ENCODE data around the gene THADA.

THADA gene

DNA sequence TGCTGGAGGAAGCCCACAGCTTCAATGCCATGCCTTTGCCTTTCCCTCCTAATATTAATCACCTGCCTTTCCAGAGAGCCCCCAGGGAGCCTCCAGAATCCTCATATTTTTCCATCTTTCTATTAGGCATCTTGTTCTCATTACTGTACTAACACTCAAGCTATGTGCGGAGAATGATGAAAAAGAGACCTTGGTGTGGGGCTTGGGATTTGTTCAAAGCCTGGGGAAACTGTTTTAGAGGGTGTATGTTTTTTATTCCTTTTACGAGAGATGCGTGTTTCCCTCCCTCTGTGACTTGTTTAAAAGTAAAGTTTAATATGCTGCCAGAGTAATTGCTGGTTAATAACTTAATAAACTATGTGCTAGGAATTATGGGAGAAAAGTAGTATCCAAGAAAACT is 267.0 kb downstream of the THADA start:
- no peak for DNase-seq (ENCODE audit: low read depth)
- no peak overlapping the region for H3K4me3 ChIP-seq (ENCODE audit: low read length)
- no peak for TF ChIP-seq CTCF (conservative IDR thresholded peaks at IDR 0.05; ENCODE audit: low read length)

GRCh38 chr2:43328133-43328532 is 267.7 kb downstream of the THADA start:
- no peak for TF ChIP-seq CTCF (conservative IDR thresholded peaks at IDR 0.05; ENCODE audit: low read length)
- DNase-seq (ENCODE audit: low read depth): no peak
- no peak overlapping the region for H3K4me3 ChIP-seq (ENCODE audit: low read length)

- no peak for DNase-seq (ENCODE audit: low read depth)
- no peak for TF ChIP-seq CTCF (conservative IDR thresholded peaks at IDR 0.05; ENCODE audit: low read length)
- no peak overlapping the region for H3K4me3 ChIP-seq (ENCODE audit: low read length)
These were observed 268.7 kb downstream of the THADA start for GRCh38 chr2:43327119-43327518.

GRCh38 chr2:43326101-43326825 is 269.6 kb downstream of the THADA start:
- TF ChIP-seq CTCF (conservative IDR thresholded peaks at IDR 0.05; ENCODE audit: low read length): no peak
- no peak for DNase-seq (ENCODE audit: low read depth)
- H3K4me3 ChIP-seq (ENCODE audit: low read length): no peak overlapping the region

DNA sequence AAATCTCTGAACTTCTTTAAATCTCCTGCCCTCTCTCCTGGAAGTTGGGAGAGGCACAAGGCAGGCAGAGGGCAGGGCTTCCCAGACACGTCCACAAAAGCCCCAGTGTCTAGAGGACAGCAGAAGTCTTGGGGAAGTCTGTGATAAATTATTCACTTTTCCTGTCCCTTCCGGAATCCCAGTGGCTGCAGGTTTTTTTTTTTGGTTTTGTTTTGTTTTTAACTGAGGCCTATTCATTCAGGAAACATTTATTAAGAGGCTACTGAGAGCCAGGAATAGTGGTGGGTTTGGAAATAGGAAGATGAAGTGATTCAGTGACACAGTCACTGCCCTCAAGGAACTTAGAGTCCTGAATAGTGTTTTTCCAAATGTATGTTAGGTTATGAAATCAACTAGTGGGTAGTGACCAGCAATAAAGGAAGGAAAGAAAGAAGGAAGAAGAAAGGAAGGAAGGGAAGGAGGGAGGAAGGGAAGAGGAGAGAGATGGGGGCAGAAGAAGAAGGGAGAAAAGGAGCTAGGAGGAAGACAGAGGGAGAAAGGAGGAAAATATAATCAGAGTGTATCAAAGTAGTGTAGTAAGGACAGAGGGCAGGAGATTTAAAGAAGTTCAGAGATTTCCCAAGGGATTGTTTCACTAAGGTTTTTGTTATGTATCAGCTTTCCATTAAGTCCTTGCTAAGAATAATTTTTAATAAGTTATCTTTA is 270.6 kb downstream of the THADA start:
- H3K4me3 ChIP-seq (ENCODE audit: low read length): no peak overlapping the region
- TF ChIP-seq CTCF (conservative IDR thresholded peaks at IDR 0.05; ENCODE audit: low read length): no peak
- no peak for DNase-seq (ENCODE audit: low read depth)

DNA sequence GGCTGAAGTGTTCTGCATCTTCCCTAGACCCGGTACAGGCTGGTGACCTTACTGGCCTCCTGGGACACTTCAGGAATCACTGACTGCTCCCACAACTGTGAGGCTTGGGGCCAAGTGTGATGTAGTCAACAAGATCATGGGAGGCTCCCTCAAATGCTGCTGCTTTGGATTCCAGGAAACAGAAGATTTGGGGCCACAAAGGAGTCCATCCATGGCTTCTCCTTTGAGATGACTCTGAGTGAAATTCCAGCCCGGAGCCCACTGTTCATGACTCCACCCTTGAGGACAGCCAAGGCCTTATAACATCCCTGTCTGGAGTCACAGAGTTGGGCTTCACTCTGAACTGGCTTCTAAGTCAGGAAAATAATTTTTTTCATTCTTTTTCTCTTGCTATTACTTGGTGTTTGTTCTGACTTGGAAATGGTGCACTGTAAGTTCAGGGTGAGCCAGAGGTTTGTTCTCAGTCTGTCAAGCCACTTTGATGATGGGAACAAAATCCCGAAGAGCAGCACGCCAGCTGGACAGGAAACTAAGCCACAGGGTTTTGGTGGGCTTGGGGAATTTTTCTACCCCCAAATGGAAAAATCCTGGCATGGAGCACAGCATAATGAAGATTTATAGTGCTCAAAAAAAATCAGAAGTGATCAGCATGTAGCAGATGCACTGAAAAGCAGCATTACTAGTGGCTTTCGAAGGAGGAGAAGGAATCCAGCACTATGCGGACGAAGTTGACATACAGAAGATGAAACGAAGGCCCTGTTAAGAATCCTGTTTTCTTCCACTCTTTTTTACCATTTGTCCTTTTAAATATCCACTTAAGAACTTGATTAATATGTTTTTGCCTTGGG is 271.4 kb downstream of the THADA start:
- DNase-seq (ENCODE audit: low read depth): no peak
- H3K4me3 ChIP-seq (ENCODE audit: low read length): no peak overlapping the region
- TF ChIP-seq CTCF (conservative IDR thresholded peaks at IDR 0.05; ENCODE audit: low read length): no peak

Data from AG10803 (cell line).